Breast epithelium (tissue), 3 donors: Measurements from ENCODE around the gene MAP3K2.

Experiments used
- POLR2A ChIP-seq: fragments of 450-650 bp; IDR thresholded peaks from one replicate; pipeline ENCODE4 v1.6.1; 2016; ENCODE audit warnings: antibody characterized with exemption, mild to moderate bottlenecking, moderate library complexity
- POLR2AphosphoS5 ChIP-seq, 3 donors: sonication (generic); formaldehyde crosslinking; IDR thresholded peaks; one replicate each; pipeline ENCODE4 v1.6.1; 2017; ENCODE audit warnings: antibody characterized with exemption in 3 of 3
- TF ChIP-seq, protein P1 (sequence below), 3 donors: fragments of 450-650 bp; IDR thresholded peaks; one replicate each; pipeline ENCODE4 v1.5.1; 2016 to 2017; ENCODE audit warnings: antibody characterized with exemption in 3 of 3, mild to moderate bottlenecking in 3 of 3, moderate library complexity in 3 of 3

DNA sequence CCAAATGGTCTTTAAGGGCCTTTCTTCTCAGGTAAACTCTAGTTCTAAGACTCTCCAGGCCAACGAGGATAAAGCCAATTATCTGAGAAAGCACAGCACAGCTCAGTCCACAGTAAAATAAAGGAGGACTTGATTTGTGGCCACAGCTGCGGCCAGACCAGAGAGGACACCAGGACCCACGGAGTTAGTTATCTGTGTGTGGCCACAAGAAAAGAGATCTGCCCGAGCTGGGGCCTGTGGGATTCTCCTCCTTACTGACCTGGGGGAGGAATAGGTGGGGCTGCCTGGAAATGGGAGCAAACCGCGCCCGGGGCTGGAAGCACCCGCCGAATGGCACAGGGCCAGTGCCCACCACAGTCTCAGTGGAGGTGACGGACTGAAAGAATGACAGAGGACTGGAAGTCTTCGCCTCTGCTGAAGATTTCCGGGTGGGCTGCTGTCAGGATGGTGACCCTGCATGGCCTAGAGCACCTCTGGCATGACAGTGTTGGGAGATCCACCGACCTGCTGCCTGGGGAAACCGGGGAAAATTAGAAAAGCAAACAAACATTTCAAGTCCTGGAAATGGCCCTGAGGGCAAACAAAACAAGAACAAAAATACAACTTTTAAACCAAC, 43.7 kb upstream of the MAP3K2 start:
- TF ChIP-seq POLR2A: no peak
- TF ChIP-seq, protein P1, sequence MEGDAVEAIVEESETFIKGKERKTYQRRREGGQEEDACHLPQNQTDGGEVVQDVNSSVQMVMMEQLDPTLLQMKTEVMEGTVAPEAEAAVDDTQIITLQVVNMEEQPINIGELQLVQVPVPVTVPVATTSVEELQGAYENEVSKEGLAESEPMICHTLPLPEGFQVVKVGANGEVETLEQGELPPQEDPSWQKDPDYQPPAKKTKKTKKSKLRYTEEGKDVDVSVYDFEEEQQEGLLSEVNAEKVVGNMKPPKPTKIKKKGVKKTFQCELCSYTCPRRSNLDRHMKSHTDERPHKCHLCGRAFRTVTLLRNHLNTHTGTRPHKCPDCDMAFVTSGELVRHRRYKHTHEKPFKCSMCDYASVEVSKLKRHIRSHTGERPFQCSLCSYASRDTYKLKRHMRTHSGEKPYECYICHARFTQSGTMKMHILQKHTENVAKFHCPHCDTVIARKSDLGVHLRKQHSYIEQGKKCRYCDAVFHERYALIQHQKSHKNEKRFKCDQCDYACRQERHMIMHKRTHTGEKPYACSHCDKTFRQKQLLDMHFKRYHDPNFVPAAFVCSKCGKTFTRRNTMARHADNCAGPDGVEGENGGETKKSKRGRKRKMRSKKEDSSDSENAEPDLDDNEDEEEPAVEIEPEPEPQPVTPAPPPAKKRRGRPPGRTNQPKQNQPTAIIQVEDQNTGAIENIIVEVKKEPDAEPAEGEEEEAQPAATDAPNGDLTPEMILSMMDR (IDR thresholded peaks at IDR 0.05): no peak
- no peak for TF ChIP-seq POLR2AphosphoS5 (IDR thresholded peaks at IDR 0.05)
